Lower lobe of right lung (tissue), 2 donors: ENCODE measurements around the gene ASB7. TPM values are rescaled to one million over a fixed set of nuclear protein-coding genes. Genes with fewer than 3 reads are reported as not detected.

ENCODE experiments used
- ATAC-seq, 2 donors: fragments of 200-7000 bp; cut with Tn5 transposase; one replicate each; pipeline ENCODE4 v1.9.1; 2020 to 2022; ENCODE audit warnings: mild to moderate bottlenecking in 2 of 2, moderate library complexity in 2 of 2
- DNase-seq: peaks from one replicate; pipeline ENCODE4 v3.0.0-alpha.2; 2020
- H3K27ac ChIP-seq: fragments of 200-600 bp; one replicate; pipeline ENCODE4 v1.8.0; 2022
- H3K27me3 ChIP-seq: fragments of 200-600 bp; one replicate; pipeline ENCODE4 v1.8.0; 2022; ENCODE audit warnings: low read depth
- H3K36me3 ChIP-seq: fragments of 200-600 bp; one replicate; pipeline ENCODE4 v1.8.0; 2022; ENCODE audit warnings: mild to moderate bottlenecking
- H3K4me1 ChIP-seq: fragments of 200-600 bp; one replicate; pipeline ENCODE4 v1.8.0; 2022
- H3K4me3 ChIP-seq: fragments of 200-600 bp; one replicate; pipeline ENCODE4 v1.8.0; 2022; ENCODE audit warnings: mild to moderate bottlenecking
- H3K9me3 ChIP-seq: fragments of 200-600 bp; one replicate; pipeline ENCODE4 v1.8.0; 2022
- intact Hi-C: fragments of 100-400 bp; cut with DNase I; formaldehyde crosslinking; loops from one replicate; pipeline ENCODE4 v1.11.0; 2022
- total RNA-seq: library from RNA; stranded (reverse); fragmentation: NEBNext Ultra II Directional; extraction: Animal tissue kit (Norgen Biotek cat#: 25700); gene quantifications from one replicate; pipeline ENCODE4 v1.2.1, GENCODE V29; 2021
- TF ChIP-seq, protein P1 (sequence below): fragments of 200-600 bp; IDR thresholded peaks from one replicate; pipeline ENCODE4 v1.8.0; 2022; ENCODE audit warnings: antibody characterized with exemption, mild to moderate bottlenecking
- donor health status: DM: no; HTN: yes; CAD: no; lungs with severe emphysema.

The ASB7 gene
- total RNA-seq, 1 donor from 2014 or later, result 14.3 TPM

DNA sequence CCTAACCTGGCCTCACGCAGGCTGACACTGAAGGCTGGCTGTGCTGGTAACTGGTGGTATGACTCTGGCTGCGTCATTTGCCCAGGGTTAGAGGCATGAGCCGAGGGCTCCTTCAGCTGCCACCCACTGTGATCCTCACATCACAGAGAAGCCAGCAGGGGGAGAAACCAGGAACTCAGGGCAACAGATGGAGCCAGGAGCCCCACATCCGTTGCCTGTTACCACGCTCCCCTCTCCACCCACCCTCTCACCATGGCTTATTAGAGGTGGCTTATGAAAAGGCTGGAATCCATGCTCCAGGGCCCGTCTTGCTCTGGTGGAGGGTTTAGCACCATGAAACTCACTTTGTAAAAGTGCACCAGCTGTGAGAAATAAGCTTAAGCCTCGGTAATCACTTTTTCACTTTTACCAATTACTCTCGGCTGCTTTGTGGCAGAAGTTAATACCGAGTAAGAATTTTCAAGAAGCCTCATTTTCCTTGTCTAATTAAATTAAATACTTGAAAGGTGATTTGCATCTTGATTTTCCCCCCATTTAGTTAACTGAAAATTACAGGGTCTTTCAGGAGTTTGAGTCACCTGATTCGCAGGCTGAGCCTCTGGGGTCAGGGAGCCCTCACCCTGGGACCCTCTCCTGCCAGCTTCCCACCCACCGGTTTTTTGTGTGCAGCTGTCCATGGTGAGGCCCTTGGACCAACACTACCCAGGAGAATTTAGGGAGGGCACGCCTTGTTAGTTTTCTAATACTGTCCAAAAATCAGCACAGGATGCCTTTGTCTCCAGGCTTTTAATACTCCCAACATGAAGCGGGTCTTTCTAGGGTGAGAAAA, 60.9 kb downstream of the ASB7 start:
- TF ChIP-seq, protein P1, sequence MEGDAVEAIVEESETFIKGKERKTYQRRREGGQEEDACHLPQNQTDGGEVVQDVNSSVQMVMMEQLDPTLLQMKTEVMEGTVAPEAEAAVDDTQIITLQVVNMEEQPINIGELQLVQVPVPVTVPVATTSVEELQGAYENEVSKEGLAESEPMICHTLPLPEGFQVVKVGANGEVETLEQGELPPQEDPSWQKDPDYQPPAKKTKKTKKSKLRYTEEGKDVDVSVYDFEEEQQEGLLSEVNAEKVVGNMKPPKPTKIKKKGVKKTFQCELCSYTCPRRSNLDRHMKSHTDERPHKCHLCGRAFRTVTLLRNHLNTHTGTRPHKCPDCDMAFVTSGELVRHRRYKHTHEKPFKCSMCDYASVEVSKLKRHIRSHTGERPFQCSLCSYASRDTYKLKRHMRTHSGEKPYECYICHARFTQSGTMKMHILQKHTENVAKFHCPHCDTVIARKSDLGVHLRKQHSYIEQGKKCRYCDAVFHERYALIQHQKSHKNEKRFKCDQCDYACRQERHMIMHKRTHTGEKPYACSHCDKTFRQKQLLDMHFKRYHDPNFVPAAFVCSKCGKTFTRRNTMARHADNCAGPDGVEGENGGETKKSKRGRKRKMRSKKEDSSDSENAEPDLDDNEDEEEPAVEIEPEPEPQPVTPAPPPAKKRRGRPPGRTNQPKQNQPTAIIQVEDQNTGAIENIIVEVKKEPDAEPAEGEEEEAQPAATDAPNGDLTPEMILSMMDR, result no peak
- Histone ChIP-seq H3K27me3 (no peaks in the 10 kb centered on the region), H3K4me1 (no peaks in the 10 kb centered on the region), H3K4me3 (no peak overlapping the region), H3K27ac (no peak overlapping the region), H3K36me3 (no peaks in the 10 kb centered on the region), H3K9me3 (no peaks in the 10 kb centered on the region)
- intact Hi-C loops, result no loop called here
- peak in 1 of 2 donors; percentile 26 for ATAC-seq
- no peak for DNase-seq

- no peak for ATAC-seq
Measured at GRCh38 chr15:100663915-100664281, 61.5 kb downstream of the ASB7 start.

DNA sequence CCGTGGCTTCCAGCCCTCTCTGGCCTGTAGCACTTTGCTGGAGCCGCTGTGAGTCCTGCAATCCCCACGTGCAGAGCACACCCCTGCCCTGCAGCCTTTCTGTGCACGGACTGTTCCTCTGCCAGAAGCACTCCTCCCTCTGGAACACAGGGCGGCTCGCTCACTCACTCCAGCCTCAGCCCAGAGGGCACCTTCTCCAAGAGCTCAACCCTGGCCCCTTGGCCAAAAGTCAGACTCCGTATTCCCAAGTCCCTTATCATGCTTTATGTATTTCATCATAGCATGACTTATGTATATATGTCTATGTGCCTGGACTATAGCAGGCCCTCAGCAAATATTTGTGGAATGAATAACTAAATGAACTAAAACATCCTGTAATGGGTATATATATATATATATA, 63.2 kb downstream of the ASB7 start:
- no peaks in the 10 kb centered on the region for H3K9me3 ChIP-seq
- H3K27me3 ChIP-seq, result no peaks in the 10 kb centered on the region
- ATAC-seq (no peak), DNase-seq (no peak)
- TF ChIP-seq, protein P1, result no peak
- H3K4me3 ChIP-seq, result no peak overlapping the region
- H3K4me1 ChIP-seq, result no peaks in the 10 kb centered on the region
- H3K36me3 ChIP-seq, result no peaks in the 10 kb centered on the region
- intact Hi-C loops, result no loop called here
- no peak overlapping the region for H3K27ac ChIP-seq

More at GRCh38 chr15:100663915-100664281, 61.5 kb downstream of the ASB7 start:
- intact Hi-C loops, result no loop called here
- Histone ChIP-seq H3K27ac (no peak overlapping the region), H3K27me3 (no peaks in the 10 kb centered on the region), H3K36me3 (no peaks in the 10 kb centered on the region), H3K4me1 (no peaks in the 10 kb centered on the region), H3K4me3 (no peak overlapping the region), H3K9me3 (no peaks in the 10 kb centered on the region)
- TF ChIP-seq, protein P1, result no peak
- DNase-seq, result no peak

GRCh38 chr15:100667405-100668347, 65.3 kb downstream of the ASB7 start:
- no peak overlapping the region for H3K27ac ChIP-seq
- H3K4me1 ChIP-seq, result no peaks in the 10 kb centered on the region
- no peaks in the 10 kb centered on the region for H3K36me3 ChIP-seq
- H3K4me3 ChIP-seq, result no peak overlapping the region
- H3K27me3 ChIP-seq, result no peaks in the 10 kb centered on the region
- ATAC-seq, result peak; percentile 22 to 55
- no peaks in the 10 kb centered on the region for H3K9me3 ChIP-seq
- TF ChIP-seq, protein P1, result no peak
- intact Hi-C loops, result no loop called here
- no peak for DNase-seq

DNA sequence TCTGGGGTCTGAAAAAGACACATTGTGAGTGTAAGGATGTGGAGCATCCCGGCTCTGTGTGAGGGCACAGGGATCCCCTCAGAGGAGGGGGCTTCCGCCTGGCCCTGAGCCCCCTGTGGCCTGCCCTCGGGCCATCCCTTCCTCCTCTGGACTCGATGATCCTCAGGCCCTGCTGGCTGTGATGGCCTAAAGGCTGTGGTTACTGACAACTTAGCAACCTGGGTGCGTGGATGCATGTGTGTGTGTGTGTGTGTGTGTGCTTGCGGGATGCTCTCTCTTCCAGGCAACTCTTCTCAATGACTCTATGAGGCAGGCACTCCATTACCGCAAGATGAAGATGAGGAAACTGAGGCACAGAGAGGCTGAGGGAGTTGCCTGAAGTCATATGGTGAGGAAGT, 66.0 kb downstream of the ASB7 start:
- TF ChIP-seq, protein P1, result no peak
- no peaks in the 10 kb centered on the region for H3K27me3 ChIP-seq
- no peak for ATAC-seq
- H3K27ac ChIP-seq, result no peak overlapping the region
- no peaks in the 10 kb centered on the region for H3K36me3 ChIP-seq
- intact Hi-C loops, result no loop called here
- no peaks in the 10 kb centered on the region for H3K9me3 ChIP-seq
- no peak overlapping the region for H3K4me3 ChIP-seq
- no peaks in the 10 kb centered on the region for H3K4me1 ChIP-seq
- DNase-seq, result no peak
